ENCODE data around the gene KHK. TPM values are rescaled to one million over a fixed set of nuclear protein-coding genes. Genes with fewer than 3 reads are reported as not detected.

The KHK gene
- total RNA-seq, 4 donors from 2014 or later = 1.8 to 12.0 (median 6.3) TPM

- in situ Hi-C loops (cut with MboI; ENCODE audit: low pct_ligation_motif_present in 1 of 4, low pct_unique_long_range_greater_than_20kb in 1 of 4, low sequenced_read_pairs in 3 of 4) (no loop called here), intact Hi-C loops (cut with DNase I; ENCODE audit: low total_unique reads) (no loop called here)
- H3K36me3 ChIP-seq = peaks cover 0 to 34% (median 15%) of the 10 kb centered on the region in 4 donors
- DNase-seq = peak; percentile 42
- WGBS, 2 donors (ENCODE audit: low coverage in 1 of 2) = 50 to 59% methylated on average over 1 to 7 of the region's 7 CpGs
- no peak for TF ChIP-seq CTCF (IDR thresholded peaks at IDR 0.05)
- TF ChIP-seq POLR2AphosphoS5 (IDR thresholded peaks at IDR 0.05) = peak in 2 of 3 donors; percentile 9 to 24
- no peak for TF ChIP-seq EP300 (IDR thresholded peaks at IDR 0.05; ENCODE audit: low read depth)
- peaks cover 4 to 26% (median 9%) of the 10 kb centered on the region in 4 donors for H3K4me1 ChIP-seq
- peak overlapping the region; percentile 13 to 67 (median 44) for H3K27ac ChIP-seq
- H3K27me3 ChIP-seq = no peaks in the 10 kb centered on the region
- no peak overlapping the region for H3K4me3 ChIP-seq
- no peaks in the 10 kb centered on the region for H3K9me3 ChIP-seq
These were observed 43.5 kb upstream of the KHK start for GRCh38 chr2:27042985-27043634.

GRCh38 chr2:27049422-27050280, 36.9 kb upstream of the KHK start:
- Histone ChIP-seq H3K4me1 (peaks cover 7 to 18% (median 16%) of the 10 kb centered on the region in 4 donors), H3K4me3 (peak overlapping the region; percentile 33 to 97 (median 86)), H3K27ac (peak overlapping the region; percentile 85 to 93 (median 88)), H3K27me3 (no peaks in the 10 kb centered on the region), H3K9me3 (no peaks in the 10 kb centered on the region), H3K36me3 (peaks cover 0 to under 1% (median 0%) of the 10 kb centered on the region in 4 donors)
- TF ChIP-seq EP300 (IDR thresholded peaks at IDR 0.05; ENCODE audit: low read depth) = no peak
- no peak for TF ChIP-seq CTCF (IDR thresholded peaks at IDR 0.05)
- TF ChIP-seq POLR2A (IDR thresholded peaks at IDR 0.05) = no peak
- TF ChIP-seq POLR2AphosphoS5 (IDR thresholded peaks at IDR 0.05) = no peak
- WGBS, 2 donors (ENCODE audit: low coverage in 1 of 2) = 11 to 42% methylated on average over 9 to 38 of the region's 52 CpGs
- intact Hi-C loops (cut with DNase I; ENCODE audit: low total_unique reads) (loop anchor here (5.0 kb wide), 1 partner anchor 38 kb away; the partner anchor contains the start of gene KHK), in situ Hi-C loops (cut with MboI; ENCODE audit: low pct_ligation_motif_present in 1 of 4, low pct_unique_long_range_greater_than_20kb in 1 of 4, low sequenced_read_pairs in 3 of 4) (no loop called here)
- peak; percentile 64 for DNase-seq

- intact Hi-C loops (cut with DNase I; ENCODE audit: low total_unique reads) = loop anchor here (5.0 kb wide), 1 partner anchor 37 kb away; the partner anchor contains the start of gene KHK
- H3K27me3 ChIP-seq = no peaks in the 10 kb centered on the region
- peak overlapping the region; percentile 85 to 93 (median 88) for H3K27ac ChIP-seq
- in situ Hi-C loops (cut with MboI; ENCODE audit: low pct_ligation_motif_present in 1 of 4, low pct_unique_long_range_greater_than_20kb in 1 of 4, low sequenced_read_pairs in 3 of 4) = no loop called here
- peaks cover 0 to 8% (median 0%) of the 10 kb centered on the region in 4 donors for H3K36me3 ChIP-seq
- peak overlapping the region; percentile 33 to 97 (median 86) for H3K4me3 ChIP-seq
- DNase-seq = peak; percentile 95
- no peaks in the 10 kb centered on the region for H3K9me3 ChIP-seq
- TF ChIP-seq EP300 (IDR thresholded peaks at IDR 0.05; ENCODE audit: low read depth) (no peak), POLR2AphosphoS5 (IDR thresholded peaks at IDR 0.05) (peak; percentile 27 to 41 (median 40)), CTCF (IDR thresholded peaks at IDR 0.05) (peak; percentile 38 to 85 (median 54))
- peaks cover 7 to 18% (median 16%) of the 10 kb centered on the region in 4 donors for H3K4me1 ChIP-seq
- 0% methylated on average over 11 to 28 of the region's 48 CpGs for WGBS, 2 donors (ENCODE audit: low coverage in 1 of 2)
These were observed 36.1 kb upstream of the KHK start for GRCh38 chr2:27050281-27050995.
